ENCODE data around the gene POTEM.
"Not testable (repeated sequence)": the region's sequence is repeated elsewhere in the genome, so short reads cannot be mapped to it uniquely, and the experiment has no call there.

POTEM gene

DNA sequence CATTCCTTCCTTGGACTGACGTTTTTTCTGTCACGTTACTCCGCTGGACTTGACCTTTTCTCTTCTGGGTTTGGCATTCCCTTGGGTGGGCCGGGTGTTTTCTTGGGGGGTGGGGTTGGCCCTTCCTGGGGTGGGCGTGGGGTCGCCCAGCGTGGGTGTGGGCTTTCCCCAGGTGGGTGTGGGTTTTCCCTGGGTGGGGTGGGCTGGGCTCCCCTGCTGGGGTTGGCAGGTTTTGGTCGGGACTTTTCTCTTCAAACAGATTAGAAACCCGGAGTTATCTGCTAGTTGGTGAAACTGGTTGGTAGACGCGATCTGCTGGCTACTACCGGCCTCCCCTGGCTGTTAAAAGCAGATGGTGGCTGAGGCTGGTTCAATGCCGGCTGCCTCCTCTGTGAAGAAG lies at the start of gene POTEM:
Gene POTEM (plus strand): TSS at position 301 of the 400 bp plus-strand sequence. CDS start 52 bp downstream, at position 353.
- H3K4me3 ChIP-seq (ENCODE audit: low read depth, low read length): not testable (repeated sequence)

DNA sequence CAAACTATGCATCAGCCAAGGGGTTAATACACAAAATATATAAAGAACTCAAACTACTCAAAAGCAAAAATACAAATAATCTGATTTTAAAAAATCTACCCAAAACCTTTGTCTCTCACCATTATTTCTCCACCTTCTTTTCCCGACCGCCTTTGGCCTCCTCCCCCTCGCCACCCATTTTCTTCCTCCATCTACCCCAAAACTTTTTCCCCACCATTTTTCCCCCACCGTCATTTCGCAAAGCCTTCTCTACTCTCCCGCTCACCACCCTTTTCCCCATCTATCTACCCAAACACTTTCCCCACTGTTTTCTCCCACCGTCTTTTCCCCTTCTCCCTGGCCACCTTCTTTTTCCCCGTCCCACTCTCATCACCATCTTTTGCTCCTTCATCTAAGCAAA lies 48.9 kb upstream of the POTEM start:
- H3K4me3 ChIP-seq (ENCODE audit: low read depth, low read length): not testable (repeated sequence)

DNA sequence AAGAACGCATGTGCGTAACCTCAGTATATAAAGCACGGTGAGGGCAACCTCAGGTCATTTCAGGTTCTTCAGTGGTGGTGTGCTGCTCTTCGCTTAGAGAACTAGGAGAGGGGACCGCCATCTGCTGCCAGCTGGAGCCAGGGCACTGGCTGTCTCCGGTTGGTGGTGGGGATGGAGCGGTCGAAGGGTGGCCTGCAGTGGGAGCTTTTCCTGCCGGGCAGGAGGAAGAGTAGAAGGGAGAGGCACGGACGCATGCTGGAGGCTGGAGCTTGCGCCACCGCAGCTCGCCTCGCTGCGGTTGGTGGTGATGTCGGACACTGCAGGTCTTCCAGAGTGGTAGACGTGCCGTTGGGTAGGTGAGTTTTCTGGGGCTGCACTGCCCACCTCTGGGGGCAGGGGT lies 47.2 kb upstream of the POTEM start:
- not testable (repeated sequence) for H3K4me3 ChIP-seq (ENCODE audit: low read depth, low read length)

DNA sequence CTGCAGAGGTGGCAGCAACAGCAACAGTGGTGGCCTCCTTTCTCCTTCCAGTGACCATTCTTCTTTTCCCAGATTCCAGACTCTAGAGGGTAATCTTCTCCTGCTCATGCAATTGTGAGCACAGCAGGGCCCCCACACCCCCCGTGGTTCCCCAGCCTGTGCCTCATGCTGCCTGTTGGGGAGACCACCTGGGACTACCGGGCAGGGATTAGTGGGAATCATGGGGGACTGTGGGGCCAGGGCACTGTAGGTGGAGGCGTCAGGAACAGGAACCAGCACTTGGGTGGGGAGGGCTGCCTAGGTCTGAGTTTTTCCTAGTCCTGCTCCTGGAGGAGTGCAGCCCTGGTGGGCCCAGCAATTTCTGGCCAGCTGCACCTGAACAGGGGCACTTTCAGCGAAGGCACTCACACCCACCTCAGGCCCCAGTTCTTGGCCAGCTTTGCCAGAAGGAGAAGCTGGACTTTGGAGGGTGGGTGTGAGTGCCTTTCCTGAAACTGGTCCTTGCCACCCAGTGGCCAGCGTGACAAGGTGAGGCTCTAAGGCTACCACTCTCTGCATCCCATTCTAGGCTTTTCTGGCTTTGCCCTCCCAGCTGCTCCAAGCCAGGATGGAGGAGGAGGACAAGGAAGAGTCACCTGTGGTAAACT lies 46.1 kb upstream of the POTEM start:
- not testable (repeated sequence) for H3K4me3 ChIP-seq (ENCODE audit: low read depth, low read length)

DNA sequence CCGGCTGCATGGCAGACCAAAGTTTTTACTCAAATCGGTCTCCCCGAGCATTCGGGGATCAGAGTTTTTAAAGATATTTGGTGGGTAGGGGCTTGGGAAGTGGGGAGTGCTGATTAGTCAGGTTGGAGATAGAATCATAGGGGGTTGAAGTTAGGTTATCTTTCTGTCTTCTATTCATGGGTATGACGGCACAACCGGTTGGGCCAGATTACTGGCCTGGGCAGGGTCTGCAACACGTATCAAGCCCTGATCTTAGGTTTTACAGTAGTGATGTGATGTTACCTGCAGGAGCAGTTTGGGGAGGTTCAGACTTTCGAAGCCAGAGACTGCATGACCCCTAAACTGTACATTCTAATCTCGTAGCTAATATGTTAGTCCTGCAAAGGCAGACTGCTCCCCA lies 30.4 kb upstream of the POTEM start:
- H3K4me3 ChIP-seq (ENCODE audit: low read depth, low read length): not testable (repeated sequence)

DNA sequence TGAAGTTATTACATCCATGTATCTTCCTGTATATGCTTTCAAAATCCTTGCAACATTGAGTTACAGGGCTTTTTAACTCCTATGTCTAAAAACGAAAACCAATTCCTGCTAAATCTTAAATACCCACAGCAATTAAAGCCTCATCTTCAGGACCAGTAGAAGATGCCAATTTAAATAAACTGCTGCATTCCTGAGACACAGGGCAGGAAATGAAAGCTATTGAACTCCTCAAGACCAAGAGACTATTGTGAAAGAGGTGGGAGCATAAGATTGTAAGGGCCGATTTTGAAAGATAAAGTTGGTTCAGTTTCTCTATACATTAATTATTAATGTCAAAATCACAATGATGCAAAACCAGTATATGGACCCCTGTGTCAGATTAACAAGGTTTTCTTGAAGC lies 28.5 kb upstream of the POTEM start:
- not testable (repeated sequence) for H3K4me3 ChIP-seq (ENCODE audit: low read depth, low read length)

DNA sequence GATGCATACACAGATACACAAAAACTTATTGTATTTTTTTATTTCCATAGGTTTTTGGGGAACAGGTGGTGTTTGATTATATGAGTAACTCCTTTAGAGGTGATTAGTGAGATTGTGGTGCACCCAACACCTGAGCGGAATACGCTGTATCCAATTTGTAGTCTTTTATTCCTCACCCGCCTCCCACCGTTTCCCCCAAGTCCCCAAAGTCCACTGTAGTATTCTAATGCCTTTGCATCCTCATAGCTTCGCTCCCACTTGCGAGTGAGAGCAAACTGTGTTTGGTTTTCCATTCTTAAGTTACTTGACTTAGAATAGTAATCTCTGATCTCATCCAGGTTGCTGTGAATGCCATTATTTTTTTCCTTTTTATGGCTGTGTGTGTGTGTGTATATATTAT lies 17.3 kb upstream of the POTEM start:
- H3K4me3 ChIP-seq (ENCODE audit: low read depth, low read length): not testable (repeated sequence)

DNA sequence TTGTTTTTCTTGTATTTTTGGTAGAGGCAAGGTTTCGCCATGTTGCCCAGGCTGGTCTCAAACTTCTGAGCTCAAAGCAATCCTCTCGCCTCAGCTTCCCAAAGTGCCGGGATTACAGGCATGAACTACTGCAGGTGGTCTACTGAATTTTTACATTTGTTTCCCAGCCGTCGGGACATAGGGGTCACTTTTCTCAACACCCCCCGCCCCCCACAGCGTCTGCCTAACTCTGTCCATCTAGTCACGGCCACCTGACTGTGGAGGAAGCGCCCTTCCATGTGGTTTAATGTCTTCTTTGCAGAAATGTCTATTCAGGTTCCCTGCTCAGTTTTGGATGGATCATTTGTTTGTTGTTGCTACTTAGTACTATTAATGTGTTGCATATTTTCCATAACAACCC lies 14.1 kb upstream of the POTEM start:
- not testable (repeated sequence) for H3K4me3 ChIP-seq (ENCODE audit: low read depth, low read length)

DNA sequence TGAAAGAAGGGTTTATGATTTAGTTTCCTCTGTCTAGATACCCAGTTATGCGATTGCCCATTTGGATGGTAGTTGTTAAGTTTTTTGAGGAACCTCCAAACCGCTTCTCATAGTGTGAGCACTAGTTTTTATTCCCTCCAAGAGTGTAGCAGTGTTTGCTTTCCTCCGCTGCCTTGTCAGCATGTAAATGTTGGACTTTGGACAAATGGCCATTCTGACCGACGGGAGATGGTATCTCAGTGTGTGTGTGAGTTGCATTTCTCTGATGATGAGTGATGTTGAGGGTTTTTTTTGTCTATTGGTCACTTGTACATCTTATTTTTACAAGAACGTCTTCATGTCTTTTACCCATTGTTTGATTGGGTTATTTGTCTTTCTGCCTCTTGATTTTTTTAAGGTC lies 11.4 kb upstream of the POTEM start:
- not testable (repeated sequence) for H3K4me3 ChIP-seq (ENCODE audit: low read depth, low read length)

DNA sequence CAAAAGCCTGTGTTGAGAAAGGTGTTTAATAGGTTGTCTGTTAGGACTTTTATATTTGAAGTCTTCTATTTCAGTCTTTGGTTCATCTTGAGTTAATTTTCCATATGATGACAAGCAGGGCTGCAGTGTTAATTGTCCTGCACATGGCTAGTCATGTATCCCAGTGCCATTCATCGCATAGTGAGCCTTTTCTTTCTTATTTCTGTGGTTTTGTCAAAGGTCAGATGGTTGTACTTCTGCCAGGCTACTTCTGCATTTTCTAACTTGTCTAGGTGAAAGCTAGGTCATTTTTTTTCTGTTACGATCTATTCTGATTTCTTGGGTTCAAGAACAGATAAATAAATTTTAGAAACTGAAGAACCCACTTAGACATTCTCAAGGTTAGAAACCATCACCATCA lies 5.7 kb upstream of the POTEM start:
- not testable (repeated sequence) for H3K4me3 ChIP-seq (ENCODE audit: low read depth, low read length)

DNA sequence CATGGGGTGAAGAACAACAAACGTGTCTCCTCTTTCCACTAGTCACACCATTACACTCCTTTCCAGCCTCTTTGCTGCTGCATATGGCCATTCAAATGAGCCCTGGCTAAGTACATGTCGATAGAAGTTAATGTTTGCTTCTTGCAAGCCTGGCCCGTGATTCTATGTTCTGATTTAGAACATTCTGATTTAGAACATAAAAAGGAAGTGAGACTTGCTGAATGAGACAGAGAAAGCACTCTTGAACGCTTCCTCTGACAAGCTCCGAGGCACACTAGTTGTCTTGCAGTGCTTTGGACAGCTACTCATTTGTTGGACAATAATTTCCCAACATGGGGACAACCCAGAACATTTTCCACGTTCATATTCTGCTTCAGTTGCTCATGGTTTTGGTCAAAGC lies 5.1 kb upstream of the POTEM start:
- H3K4me3 ChIP-seq (ENCODE audit: low read depth, low read length): not testable (repeated sequence)

DNA sequence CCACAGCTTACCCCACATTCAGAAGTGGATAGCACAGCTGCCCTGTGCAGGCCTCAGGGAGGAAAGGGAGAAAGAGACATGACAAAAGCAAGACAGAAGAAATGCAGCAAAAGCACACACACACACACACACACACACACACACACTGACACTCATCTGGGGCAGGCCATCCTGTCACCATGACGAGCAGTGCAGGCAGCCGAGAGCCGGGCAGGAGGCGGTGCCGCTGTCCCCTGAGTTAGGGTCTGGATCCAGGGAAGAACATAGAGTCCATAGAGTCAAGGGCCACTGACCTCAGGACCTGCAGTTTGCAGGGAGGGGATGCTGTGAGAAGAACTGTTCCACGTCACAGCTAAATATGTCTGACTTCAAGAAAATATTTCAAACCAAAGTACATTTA lies 4.0 kb upstream of the POTEM start:
- H3K4me3 ChIP-seq (ENCODE audit: low read depth, low read length): not testable (repeated sequence)

DNA sequence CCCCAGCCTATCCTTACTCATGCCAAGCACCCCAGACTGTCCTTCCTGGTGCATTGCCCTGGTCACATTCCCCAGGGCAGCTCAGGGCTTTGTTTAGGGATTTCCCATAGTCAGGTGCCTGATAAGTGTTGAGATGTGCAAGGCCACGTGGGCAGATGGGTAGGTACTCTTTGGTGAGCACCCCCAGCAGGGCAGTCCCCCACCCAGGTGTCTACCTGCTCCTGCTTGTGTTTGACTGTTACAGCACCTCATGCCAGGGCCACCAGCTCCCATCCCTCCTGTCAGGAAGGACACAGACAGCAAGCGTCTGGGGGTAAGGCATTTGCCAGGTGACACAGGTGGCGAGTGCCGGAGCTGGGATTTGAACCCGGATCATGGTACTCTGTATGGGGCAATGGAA lies 2.4 kb upstream of the POTEM start:
- H3K4me3 ChIP-seq (ENCODE audit: low read depth, low read length): not testable (repeated sequence)

DNA sequence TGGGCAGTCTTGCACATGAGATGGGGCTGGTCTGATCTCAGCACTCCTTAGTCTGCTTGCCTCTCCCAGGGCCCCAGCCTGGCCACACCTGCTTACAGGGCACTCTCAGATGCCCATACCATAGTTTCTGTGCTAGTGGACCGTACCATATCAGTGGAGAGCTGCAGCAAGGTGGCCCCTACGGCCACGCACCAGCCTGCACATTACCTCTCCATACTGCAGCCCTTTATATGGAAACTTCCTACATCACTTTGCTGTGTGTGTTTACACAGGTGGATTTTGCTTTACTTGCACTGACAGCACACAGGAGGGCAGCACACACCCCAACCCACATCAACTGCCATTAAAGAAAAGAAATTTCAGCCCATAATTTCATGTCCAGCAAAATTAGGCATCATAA lies 35.3 kb downstream of the POTEM start:
- H3K4me3 ChIP-seq (ENCODE audit: low read depth, low read length): not testable (repeated sequence)

DNA sequence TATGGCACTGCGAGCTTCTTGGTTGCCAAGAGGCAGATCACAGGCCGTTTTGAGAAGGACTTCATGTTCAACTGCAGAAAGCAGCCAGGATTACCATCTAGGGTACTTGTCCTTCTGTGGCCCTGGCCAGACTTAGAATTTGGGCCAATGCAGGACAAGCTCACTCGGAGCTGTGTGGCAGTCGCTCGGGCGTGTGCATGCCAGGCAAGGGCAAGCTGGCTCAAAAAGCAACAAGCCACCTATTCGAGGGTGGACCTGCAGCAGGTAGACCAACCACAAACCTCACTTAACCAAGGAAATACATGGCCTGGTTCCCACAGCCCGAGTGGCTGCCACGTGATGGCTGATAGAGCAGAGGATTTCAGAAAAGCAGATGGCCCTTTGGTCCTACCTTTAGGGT lies 39.3 kb downstream of the POTEM start:
- not testable (repeated sequence) for H3K4me3 ChIP-seq (ENCODE audit: low read depth, low read length)

DNA sequence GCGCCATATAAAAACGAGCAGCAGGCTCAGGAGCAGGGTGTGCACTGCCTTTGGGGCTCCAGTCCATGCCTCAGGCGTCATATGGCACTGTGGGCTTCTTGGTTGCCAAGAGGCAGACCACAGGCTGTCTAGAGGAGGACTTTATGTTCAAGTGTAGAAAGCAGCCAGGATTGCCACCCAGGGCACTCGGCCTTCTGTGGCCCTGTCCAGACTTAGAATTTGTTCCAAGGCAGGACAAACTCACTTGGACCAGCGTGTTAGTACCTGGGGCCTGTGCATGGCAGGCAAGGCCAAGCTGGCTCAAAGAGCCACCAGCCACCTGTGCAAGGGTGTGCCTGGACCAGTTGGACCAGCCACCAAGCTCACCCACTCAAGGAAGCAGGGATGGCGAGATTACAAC lies 40.4 kb downstream of the POTEM start:
- not testable (repeated sequence) for H3K4me3 ChIP-seq (ENCODE audit: low read depth, low read length)

DNA sequence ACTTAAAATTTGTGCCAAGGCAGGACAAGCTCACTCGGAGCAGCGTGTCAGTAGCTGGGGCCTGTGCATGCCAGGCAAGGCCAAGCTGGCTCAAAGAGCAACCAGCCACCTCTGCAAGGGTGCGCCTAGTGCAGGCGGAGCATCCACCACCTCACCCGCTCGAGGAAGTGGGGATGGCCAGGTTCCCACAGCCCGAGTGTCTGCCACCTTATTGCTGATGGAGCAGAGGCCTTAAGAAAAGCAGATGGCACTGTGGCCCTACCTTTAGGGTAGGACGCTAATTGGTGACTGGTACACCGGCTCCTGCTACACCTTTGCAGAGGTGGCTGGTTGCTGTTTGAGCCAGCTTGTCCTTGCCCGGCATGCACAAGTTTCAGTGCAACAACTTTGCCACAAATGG lies 43.8 kb downstream of the POTEM start:
- H3K4me3 ChIP-seq (ENCODE audit: low read depth, low read length): not testable (repeated sequence)

DNA sequence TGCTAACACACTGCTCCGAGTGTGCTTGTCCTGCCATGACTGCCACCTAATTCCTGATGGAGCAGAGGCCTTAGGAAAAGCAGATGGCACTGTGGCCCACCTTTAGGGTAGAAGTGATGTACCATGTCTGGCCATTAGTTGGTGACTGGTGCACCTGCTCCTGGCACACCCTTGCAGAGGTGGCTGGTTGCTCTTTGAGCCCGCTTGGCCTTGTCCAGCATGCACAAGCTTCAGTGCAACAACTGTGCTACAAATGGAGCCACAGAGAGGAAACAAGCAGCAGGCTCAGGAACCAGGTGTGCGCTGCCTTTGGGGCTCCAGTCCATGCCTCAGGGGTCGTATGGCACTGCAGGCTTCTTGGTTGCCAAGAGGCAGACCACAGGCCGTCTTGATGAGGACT lies 44.5 kb downstream of the POTEM start:
- H3K4me3 ChIP-seq (ENCODE audit: low read depth, low read length): not testable (repeated sequence)

DNA sequence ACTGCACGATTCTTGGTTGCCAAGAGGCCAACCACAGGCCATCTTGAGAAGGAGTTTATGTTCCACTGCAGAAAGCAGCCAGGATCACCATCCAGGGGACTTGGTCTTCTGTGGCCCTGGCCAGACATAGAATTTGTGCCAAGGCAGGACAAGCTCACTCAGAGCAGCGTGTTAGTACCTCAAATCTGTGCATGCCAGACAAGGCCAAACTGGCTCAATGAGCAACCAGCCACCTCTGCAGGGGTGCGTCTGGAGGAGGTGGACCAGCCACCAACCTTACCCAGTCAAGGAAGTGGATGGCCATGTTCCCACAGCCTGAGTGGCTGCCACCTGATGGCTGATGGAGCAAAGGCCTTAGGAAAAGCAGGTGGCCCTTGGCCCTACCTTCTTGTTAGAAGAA lies 48.0 kb downstream of the POTEM start:
- not testable (repeated sequence) for H3K4me3 ChIP-seq (ENCODE audit: low read depth, low read length)

DNA sequence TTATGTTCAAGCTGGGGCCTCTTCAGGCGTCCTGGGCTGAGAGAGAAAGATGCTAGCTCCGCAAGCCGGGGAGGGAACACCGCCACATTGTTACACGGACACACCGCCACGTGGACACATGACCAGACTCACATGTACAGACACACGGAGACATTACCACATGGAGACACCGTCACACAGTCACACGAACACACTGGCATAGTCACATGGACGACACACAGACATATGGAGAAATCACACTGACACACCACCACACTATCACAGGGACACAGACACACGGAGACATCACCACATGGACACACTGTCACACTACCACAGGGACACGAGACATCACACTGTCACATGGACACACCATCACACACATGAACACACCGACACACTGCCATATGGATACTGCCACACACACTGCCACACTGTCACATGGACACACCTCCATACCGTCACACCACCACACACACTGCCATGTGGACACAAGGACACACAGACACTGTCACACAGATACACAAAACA lies 57.9 kb downstream of the POTEM start:
- H3K4me3 ChIP-seq (ENCODE audit: low read depth, low read length): not testable (repeated sequence)

DNA sequence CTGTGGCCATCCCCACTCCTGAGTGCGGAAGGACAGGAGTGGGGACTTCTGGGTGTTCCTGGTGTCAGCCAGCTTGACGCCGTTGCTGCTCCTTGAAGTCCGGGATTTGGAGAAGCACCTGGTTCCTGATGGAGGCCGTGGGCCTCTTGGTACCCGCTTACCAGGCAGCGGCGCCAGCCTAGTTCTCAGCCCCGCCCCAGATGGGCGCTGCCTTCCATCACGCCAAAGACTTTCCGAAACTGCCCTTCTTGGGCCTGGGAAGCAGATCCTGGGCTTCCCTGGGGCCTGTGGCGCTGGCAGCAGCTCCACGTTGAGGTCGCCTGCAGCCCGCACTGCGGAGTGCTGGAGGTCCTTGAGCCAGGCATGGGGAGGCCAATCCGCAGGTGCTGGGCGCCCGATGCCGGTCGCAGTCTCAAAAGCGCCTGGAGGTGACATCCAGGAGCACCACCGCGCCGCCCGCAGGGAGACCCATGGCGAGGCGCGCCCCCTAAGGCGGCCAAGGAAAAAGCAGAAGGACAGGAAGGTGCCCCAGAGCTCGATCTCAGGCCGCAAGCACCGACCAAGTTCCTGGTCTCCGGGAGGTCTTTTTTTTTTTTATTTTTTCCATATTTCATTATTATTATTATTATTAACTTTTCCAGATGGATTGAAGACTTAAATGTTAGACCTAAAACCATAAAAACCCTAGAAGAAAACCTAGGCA lies 59.6 kb downstream of the POTEM start:
- not testable (repeated sequence) for H3K4me3 ChIP-seq (ENCODE audit: low read depth, low read length)

DNA sequence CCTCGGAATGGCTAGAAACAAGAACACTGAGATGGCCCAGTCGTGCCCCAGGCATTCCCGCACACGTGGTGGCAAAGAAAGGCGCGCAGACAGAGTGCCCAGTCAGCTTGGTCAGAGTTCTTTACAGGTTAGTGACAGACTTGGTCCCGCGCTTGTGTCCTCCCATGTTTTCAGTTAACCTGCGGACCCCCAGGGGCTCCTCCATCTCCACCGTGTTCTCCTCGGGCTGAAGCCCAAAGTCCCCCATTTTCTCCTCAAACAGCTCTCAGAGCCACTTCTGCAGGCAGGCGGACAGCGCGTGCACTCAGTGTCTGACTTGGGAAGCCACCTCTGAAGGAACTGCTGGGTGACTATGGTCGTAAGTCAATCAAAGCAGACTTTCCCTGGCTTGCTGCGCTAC lies 60.7 kb downstream of the POTEM start:
- not testable (repeated sequence) for H3K4me3 ChIP-seq (ENCODE audit: low read depth, low read length)
